NCI-H2227 treated with DMSO at 0.1 percent for 48 hours (cell line): ENCODE data around the gene RPS15.

Source experiments
- DNase-seq: peaks from one replicate; lab custom pipeline; 2025; lab: John Stamatoyannopoulos, UW

The RPS15 gene

GRCh38 chr19:1420590-1420989 is 17.6 kb upstream of the RPS15 start:
- no peak for DNase-seq

DNA sequence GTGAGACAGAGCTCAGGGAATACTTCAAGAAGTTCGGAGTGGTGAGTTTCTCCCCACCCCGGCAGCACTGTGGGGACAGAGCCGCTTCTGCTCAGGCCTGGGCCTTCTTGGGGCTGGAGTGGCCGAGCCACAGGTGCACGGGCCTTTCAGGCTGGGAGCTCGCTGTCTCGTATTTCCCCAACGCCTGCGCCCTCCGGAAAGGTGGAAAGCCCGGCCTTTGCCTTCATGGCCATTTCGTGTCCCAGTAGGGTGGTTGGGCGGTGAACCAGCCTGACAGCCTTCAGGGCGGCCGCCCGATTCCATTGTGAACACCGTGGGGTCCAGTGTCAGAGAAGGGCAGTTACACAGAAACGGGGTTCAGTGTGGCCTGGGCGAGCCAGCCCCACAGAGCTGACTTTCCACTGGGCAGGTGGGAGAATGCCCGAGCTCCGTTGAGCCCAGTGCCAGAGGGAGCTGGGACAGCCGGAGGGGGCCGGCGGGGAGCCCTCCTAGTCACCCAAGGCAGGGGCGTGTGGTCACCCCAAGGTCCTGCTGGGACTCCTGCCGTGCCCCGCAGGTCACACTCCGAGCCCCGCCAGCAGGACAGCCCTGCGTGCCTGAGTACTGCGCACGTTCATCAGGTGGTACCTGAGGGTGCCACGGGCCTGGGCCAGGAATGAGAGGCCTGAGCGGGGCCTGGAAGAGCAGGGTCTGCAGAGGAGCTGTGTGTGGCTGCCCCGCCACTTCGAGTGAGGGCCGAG is 16.8 kb upstream of the RPS15 start:
- DNase-seq: no peak

DNA sequence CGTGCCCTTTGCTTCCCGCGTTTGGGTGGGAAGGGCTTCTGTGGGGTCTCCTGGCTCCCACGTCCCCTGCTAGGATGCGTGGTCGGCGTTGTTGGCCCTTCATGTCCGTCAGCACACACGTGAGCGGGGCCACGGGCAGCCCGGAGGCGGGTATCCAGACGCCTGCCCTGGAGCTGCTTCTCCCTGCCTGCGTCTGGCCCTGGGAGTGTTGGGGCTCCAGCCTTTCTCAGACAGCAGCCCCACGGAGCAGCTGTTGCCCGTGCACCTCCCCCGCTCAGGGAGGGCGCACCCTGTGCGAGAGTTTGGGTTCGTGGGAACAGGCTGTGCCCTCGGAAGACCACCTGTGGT is 16.3 kb upstream of the RPS15 start:
- no peak for DNase-seq

DNA sequence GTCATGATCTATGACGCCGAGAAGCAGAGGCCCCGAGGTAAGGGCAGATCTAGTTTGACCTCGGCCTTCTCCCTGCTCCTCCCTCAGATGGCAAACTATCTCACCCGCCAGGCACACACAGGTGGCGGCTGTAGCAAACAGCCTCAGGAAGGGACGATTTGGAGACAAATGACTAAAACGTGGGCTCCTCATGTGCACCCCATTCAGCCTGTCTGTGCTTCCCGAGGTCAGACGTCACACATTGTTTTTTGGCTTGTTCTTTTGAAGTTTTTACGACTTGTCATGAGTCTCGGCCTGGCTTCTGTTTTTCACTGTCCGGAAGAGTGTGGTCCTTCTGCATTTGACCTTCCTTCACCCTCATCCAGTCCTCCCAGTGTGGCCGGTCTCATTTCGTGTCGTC is 15.8 kb upstream of the RPS15 start:
- DNase-seq: no peak

DNA sequence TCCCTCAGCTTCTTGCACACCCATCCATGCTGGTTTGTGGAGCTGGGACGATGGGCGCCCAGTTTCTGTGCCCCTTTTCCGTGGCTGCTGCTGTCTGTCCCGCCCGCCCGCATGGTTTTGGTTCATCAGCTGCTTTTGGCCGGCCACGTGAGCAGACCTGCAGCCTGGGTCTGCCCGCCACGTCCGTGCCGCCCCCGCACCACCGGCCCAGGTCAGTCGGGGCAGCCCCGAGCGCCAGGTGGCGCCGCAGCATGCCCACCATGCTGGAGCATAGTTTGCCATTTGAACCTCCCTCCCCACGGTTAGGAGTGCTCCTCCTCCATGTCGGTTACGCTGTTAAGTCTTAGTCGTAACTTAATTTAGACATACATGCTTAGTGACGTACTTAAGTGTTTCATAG is 15.3 kb upstream of the RPS15 start:
- no peak for DNase-seq

DNA sequence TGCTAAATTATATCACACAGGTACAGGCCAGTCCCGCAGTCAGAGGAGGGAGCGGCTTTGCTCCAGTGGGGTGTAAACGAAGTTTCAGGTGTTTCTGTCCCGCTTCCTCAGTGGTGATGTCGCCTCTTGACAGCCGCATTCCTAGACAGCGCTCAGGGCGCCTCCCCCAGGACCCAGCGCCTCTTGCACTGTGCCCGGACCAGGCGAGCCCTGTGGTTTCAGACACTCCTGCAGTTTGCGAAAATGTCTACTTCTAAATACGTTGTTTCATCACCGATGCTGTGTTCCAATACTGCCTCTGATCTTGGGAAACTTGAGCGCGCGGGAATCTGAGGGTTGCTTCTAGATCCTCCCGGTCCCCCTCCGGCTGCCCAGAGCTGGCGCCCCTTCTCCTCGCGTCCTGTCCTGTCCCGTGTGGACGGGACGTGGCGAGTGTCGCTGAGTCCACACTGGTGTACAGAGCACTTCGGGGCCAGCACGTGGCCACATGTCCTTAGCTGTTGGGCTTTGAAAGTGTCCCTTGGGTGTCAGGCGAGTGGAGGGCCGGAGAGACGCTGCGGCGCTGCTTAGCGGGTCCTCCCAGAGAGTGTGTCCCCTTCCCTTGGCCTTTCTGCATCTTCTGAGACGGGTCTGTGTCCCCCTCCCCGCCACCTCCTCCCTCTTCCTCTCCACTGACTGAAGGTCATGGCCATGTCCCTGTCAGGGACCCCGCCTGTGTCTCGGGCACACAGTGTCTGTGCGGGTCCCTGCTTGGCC is 14.6 kb upstream of the RPS15 start:
- DNase-seq: no peak

DNA sequence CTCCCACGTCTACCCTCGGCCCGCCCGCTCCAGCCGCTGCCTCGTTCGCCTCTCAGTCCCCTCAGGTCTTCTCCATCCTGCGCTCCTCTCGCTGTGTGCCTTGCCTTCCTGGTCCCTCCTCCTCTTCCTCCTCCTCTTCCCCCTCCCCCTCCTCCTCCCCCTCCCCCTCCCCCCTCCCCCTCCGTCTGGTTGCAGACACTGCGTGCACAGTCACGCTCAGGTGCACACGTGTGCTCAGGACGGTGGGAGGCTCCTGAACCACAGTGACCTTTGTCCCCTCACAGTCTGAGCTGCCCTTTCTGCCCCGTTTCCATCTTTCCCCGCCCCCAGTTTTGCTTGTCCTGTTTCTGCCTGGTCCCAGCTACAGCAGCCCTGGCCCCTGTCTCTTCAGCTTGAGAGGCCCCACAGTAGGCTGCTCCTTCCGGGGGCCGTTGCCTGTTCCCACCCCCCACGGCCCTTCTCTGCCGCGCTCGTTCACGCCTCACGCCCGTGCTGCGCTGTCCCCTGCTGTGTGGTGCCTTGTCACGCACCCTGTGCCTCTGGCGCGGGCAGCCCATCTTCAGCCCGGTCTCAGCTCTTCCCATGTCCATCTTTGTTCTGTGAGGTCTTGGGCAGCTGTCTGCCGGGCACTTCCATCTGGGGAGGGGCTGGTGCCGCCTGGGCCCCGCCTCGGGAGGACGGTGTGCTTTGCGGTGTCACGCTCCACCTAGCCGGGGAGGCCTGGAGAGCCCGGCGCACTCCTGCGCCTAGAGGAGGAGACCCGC is 13.8 kb upstream of the RPS15 start:
- no peak for DNase-seq

DNA sequence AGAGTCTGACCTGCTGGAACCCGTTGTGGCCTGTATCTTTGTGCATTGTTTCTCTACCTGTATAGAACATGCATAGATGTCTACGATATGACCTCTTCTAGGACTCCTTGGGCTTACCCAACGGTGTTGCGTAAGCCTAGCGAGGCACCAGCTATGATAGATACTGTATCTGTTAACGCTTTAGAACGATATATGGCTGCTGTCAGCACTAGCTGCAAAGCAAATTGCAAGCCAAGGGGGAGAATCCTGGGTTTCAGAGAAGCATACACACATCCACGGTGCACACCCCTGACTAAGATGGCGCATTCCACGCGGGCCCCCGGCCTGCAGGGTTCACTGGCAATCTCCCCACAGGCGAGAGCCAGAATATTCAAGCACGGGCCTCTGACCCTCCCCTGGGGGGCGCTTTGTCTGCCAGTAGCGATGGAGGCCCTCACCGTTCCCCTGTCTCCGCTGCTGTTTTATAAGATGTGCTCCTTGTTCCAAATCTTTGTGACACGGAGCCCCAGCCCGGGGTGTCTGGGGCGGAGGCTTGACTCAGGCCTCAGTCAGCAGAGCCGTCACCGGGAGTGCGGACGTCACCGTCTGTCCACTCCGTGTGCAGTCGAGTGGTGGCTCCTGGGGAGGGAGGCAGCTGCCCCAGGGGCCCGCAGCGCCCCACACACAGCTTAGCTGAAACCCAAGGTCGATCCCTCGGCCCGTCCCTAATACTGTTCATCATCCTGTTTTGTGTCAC is 12.9 kb upstream of the RPS15 start:
- DNase-seq: no peak

- no peak for DNase-seq
These were observed 12.3 kb upstream of the RPS15 start for GRCh38 chr19:1425902-1426301.

DNA sequence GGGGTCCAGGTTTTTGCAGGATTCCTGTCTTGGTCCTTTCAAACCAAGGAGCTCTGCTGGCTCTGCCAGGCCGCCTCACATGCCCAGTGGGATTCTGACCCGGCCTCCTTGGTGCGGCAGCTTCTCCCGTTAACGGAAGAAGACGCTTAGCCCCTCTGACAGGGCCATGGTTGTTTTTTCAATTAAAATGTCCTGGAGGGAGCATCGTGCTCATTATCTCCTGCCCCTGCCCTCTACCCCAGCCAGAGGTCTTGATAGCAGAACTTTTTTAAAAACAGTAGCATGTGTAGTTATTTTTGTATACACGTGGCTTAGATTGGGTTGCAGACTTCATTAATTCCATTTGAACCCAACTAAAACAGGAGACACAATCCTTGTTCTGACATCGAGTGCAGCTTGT is 11.5 kb upstream of the RPS15 start:
- no peak for DNase-seq

- no peak for DNase-seq
These were observed 10.8 kb upstream of the RPS15 start for GRCh38 chr19:1427221-1427920.

DNA sequence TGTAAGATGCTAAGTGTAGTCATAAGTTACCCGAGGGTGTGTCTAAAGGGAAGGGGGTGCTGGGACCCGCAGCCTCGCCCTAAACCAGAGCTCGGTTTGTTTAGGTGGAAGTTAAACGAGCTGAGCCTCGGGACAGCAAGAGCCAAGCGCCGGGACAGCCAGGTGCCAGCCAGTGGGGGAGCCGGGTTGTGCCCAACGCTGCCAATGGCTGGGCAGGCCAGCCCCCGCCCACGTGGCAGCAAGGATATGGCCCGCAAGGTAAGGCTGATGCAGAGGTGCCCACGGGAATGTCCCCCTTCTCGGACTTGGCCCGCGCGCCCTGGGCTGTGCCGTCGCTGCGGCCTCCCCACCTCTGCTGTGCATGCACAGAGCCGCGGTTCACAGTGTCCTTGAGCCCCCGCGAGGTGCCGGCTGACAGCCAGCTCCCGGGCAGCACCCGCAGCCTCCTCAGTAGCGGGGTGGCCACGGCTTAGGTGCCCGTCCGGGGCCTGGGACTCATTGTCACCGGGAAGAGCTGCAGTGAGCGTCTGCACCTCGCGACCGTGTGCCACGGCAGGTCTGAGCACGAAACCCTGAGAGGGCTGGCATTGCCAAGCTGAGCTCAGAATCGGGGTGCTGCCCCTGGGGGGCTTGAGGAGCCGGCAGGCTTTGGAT is 9.3 kb upstream of the RPS15 start:
- no peak for DNase-seq

DNA sequence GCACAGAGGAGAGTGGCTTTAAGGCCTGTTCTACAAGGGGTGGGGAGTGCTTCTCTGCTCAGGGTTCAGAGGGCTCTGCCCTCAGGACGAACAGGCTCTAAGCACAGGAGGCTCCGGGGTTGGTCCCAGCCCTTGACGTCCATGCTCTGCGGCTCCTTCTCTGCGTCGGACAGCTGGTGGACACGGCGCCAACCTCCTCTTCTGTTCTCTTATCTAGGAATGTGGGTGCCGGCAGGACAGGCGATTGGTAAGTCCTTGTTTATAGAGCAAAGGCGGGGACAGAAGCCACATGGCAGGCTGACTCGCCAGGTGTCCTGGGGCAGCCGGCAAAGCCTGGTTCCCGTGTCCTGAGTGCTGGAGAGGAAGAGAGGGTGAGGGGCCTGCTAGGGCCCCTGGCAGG is 8.4 kb upstream of the RPS15 start:
- DNase-seq: no peak

DNA sequence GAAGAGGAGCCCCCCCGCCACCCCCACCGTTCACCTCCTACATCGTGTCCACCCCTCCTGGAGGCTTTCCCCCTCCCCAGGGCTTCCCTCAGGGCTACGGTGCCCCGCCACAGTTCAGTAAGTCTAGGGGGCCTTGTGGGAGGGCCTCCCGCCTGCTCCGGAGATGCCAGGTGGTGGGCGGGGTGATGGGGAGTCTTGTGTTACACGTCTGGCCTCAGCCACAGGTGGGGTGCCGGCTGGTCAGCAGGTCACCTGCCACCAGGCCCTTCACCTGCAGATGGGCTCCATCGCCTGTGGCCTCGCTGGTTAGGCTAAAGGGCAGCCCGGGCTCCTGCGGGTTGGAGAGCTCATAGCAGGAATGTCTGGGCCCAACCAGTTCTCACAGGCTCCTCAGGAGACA is 8.0 kb upstream of the RPS15 start:
- no peak for DNase-seq

DNA sequence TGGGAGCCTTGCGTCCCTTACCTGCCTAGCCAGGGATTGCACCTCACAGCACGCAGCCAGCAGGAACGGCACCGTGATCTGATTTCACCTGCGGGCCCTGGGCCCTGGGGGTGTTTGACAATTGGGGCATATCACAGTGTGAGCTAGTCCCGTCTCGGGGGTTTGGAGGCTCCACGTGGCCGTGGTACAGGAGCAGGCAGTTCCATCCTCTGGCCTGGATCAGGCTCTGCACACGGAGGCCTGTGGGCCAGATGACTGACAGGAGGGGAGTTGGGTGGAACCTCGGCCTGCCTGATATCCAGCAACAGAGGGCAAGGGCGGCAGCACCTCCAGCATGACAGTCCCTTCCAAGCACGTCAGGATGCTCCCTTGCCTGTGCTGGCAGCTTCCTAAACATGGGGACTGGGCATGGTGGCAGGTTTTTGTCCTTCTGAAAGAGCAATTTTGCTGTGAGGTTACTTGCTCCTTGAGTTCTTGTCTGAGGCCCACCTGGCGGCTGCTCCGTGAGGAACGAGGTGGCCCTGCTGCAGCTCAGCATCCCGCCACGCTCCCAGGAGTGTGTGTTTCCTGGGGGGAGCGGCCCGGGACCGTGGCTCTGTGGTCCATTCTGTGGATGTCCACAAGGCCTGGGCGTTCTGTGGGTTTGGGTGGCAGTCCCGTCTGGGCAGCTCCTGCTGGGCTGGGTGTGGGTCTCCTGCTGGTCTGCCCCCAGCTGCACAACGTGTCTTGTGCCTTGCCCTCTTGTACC is 6.3 kb upstream of the RPS15 start:
- no peak for DNase-seq

- DNase-seq: no peak
These were observed 5.7 kb upstream of the RPS15 start for GRCh38 chr19:1432507-1432887.

DNA sequence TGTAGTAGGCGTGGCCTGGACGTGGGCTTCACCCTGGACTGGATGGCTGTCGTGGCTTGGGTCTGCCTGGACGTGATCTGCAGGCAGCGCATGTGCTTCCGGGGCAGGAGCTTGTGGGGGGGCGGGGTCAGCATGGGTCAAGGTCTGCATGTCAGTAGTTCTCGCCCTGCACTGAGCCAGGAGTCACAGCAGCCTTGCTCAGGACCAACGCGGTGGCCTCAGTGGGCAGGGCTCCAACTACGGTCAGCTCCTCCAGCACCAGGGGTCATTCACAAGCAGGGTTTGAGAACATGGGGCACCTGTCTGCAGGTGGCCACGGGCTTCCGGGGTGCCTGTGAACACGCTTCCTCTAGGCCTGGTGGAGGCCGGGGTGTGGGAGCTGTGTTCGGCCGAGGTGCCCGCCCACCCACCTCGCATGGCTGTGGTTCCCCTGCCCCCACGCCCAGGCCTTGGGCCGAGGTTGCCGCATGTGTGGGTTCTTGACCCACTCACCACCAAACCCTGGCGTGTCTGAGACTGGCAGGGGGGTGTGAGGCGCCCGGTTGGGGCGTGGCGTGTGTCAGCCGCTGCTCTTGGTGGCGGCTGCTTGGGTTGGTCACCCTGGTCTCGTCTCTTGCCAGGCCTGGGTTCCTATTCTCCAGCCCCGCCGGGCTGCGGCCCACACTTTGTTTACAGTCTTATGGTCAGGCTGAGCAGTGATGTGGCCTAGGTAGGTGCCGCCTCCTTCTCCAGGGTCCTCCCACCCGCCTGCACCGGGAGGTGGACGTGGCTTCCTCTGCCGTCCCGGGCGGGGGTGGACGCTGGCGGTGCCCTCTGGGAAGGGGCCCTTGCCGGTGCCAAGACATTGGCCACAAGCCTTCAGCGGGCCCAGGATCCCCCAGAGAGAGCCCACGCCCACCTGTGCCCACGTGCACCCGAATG is 4.8 kb upstream of the RPS15 start:
- no peak for DNase-seq

- no peak for DNase-seq
These were observed 4.2 kb upstream of the RPS15 start for GRCh38 chr19:1434040-1434366.

- DNase-seq: no peak
These were observed 3.6 kb upstream of the RPS15 start for GRCh38 chr19:1434577-1435060.
